NCI-H345 treated with DMSO at 0.1 percent for 48 hours (cell line): ENCODE data around the gene TFEB.

Experiments used
- DNase-seq: peaks from one replicate; lab custom pipeline; 2025; ENCODE audit not compliant: unreplicated experiment; lab: John Stamatoyannopoulos, UW

The TFEB gene

GRCh38 chr6:41692080-41692675 lies 43.2 kb downstream of the TFEB start:
- DNase-seq, result no peak

GRCh38 chr6:41691426-41692079 lies 43.9 kb downstream of the TFEB start:
- no peak for DNase-seq

GRCh38 chr6:41690541-41691330 lies 44.7 kb downstream of the TFEB start:
- DNase-seq, result no peak

- no peak for DNase-seq
Measured at GRCh38 chr6:41689171-41690008, 46.0 kb downstream of the TFEB start.

- DNase-seq, result no peak
Measured at GRCh38 chr6:41688256-41688965, 47.0 kb downstream of the TFEB start.

GRCh38 chr6:41687501-41688175 lies 47.8 kb downstream of the TFEB start:
- DNase-seq, result no peak

GRCh38 chr6:41685641-41686380 lies 49.6 kb downstream of the TFEB start:
- no peak for DNase-seq

GRCh38 chr6:41684311-41685180 lies 50.9 kb downstream of the TFEB start:
- DNase-seq, result no peak

- DNase-seq, result peak; percentile 45
Measured at GRCh38 chr6:41683523-41684310, 51.7 kb downstream of the TFEB start.

- no peak for DNase-seq
Measured at GRCh38 chr6:41683273-41683522, 52.2 kb downstream of the TFEB start.

- DNase-seq, result no peak
Measured at GRCh38 chr6:41682497-41683272, 52.7 kb downstream of the TFEB start.

GRCh38 chr6:41682056-41682477 lies 53.3 kb downstream of the TFEB start:
- DNase-seq, result peak; percentile 86

- DNase-seq, result no peak
Measured at GRCh38 chr6:41680182-41680965, 55.0 kb downstream of the TFEB start.

- no peak for DNase-seq
Measured at GRCh38 chr6:41679696-41680095, 55.7 kb downstream of the TFEB start.

GRCh38 chr6:41678511-41679084 lies 56.8 kb downstream of the TFEB start:
- no peak for DNase-seq
